HEK293 (cell line): Measurements from ENCODE around the gene PPP1R3F.

ENCODE experiments used
- CTCF ChIA-PET: fragments of 350-600 bp; formaldehyde crosslinking; extraction: SDS; loops from one replicate; lab custom pipeline; 2021; ENCODE audit warnings: antibody characterized with exemption; lab: Yijun Ruan, JAX
- POLR2A ChIA-PET: fragments of 300-600 bp; formaldehyde crosslinking; extraction: SDS; loops from one replicate; lab custom pipeline; 2020; ENCODE audit warnings: antibody characterized with exemption, inconsistent platforms; lab: Yijun Ruan, JAX
- H3K27ac ChIP-seq: fragments of 200-500 bp; sonication (Bioruptor generic); 2 replicates; pipeline ENCODE4 v1.5.1; 2014; ENCODE audit warnings: low read depth, low read length, control low read depth, inconsistent platforms; ENCODE audit errors: extremely low read depth
- H3K36me3 ChIP-seq, 2 experiments: fragments of 200-500 bp in 1 of 2; sonication (Bioruptor generic) in 1 of 2; 1 replicate in 1 of 2; 2 replicates in 1 of 2; pipeline ENCODE4 v1.5.1; 2014 to 2017; ENCODE audit warnings: inconsistent platforms in 2 of 2, low read length in 2 of 2; ENCODE audit not compliant: control insufficient read depth in 2 of 2, insufficient read depth in 1 of 2
- H3K4me1 ChIP-seq: fragments of 200-500 bp; sonication (Bioruptor generic); 2 replicates; pipeline ENCODE4 v1.5.1; 2014; ENCODE audit warnings: mild to moderate bottlenecking, low read length, inconsistent platforms; ENCODE audit not compliant: control insufficient read depth, insufficient read depth
- H3K4me3 ChIP-seq: 2 replicates; pipeline ENCODE4 v1.5.1; 2011; ENCODE audit warnings: low read depth, mild to moderate bottlenecking, control low read depth, low read length, moderate library complexity
- H3K9me3 ChIP-seq: fragments of 200-500 bp; sonication (Bioruptor generic); 2 replicates; pipeline ENCODE4 v1.5.1; 2014; ENCODE audit warnings: low read depth, low read length, inconsistent platforms; ENCODE audit not compliant: control insufficient read depth, insufficient read depth
- BCL11A ChIP-seq: fragments of 450-650 bp; formaldehyde crosslinking; IDR thresholded peaks from 2 replicates; pipeline ENCODE4 v1.5.1; 2016; ENCODE audit warnings: low read depth, missing biosample characterization, missing genetic modification characterization
- EGR2 ChIP-seq: fragments of 450-650 bp; formaldehyde crosslinking; IDR thresholded peaks from 2 replicates; pipeline ENCODE4 v1.5.1; 2016; ENCODE audit warnings: low read depth, missing biosample characterization, missing genetic modification characterization
- HOXC10 ChIP-seq: sonication (generic); formaldehyde crosslinking; IDR thresholded peaks from 2 replicates; pipeline ENCODE4 v1.8.1; 2023; ENCODE audit warnings: mild to moderate bottlenecking, missing genetic modification reagents
- IKZF3 ChIP-seq: fragments of 450-650 bp; IDR thresholded peaks from 2 replicates; pipeline ENCODE4 v1.5.0; 2018; ENCODE audit warnings: missing biosample characterization, mild to moderate bottlenecking, missing genetic modification characterization, moderate library complexity
- KLF1 ChIP-seq: fragments of 450-650 bp; formaldehyde crosslinking; IDR thresholded peaks from 2 replicates; pipeline ENCODE4 v1.5.1; 2016; ENCODE audit warnings: missing biosample characterization, missing genetic modification characterization
- KLF16 ChIP-seq: fragments of 450-650 bp; formaldehyde crosslinking; IDR thresholded peaks from 2 replicates; pipeline ENCODE4 v1.5.1; 2017; ENCODE audit warnings: missing biosample characterization, missing genetic modification characterization
- KLF17 ChIP-seq: fragments of 450-650 bp; formaldehyde crosslinking; IDR thresholded peaks from 2 replicates; pipeline ENCODE4 v1.5.1; 2016; ENCODE audit warnings: missing biosample characterization, missing genetic modification characterization
- KLF8 ChIP-seq: fragments of 450-650 bp; formaldehyde crosslinking; IDR thresholded peaks from 2 replicates; pipeline ENCODE4 v1.5.1; 2016; ENCODE audit warnings: missing biosample characterization, missing genetic modification characterization
- MYNN ChIP-seq: fragments of 450-650 bp; formaldehyde crosslinking; IDR thresholded peaks from 2 replicates; pipeline ENCODE4 v1.5.1; 2016; ENCODE audit warnings: missing biosample characterization, missing genetic modification characterization, borderline replicate concordance
- PRDM10 ChIP-seq: fragments of 450-650 bp; formaldehyde crosslinking; IDR thresholded peaks from 2 replicates; pipeline ENCODE4 v1.5.1; 2016; ENCODE audit warnings: missing biosample characterization, missing genetic modification characterization
- REPIN1 ChIP-seq: fragments of 450-650 bp; formaldehyde crosslinking; IDR thresholded peaks from 2 replicates; pipeline ENCODE4 v1.5.1; 2017; ENCODE audit warnings: missing biosample characterization, missing genetic modification characterization, low read depth
- WT1 ChIP-seq: fragments of 450-650 bp; formaldehyde crosslinking; IDR thresholded peaks from 2 replicates; pipeline ENCODE4 v1.5.1; 2016; ENCODE audit warnings: missing biosample characterization, missing genetic modification characterization
- ZBTB7A ChIP-seq: fragments of 450-650 bp; formaldehyde crosslinking; IDR thresholded peaks from 2 replicates; pipeline ENCODE4 v1.5.1; 2016; ENCODE audit warnings: low read depth, missing biosample characterization, missing genetic modification characterization
- ZFP37 ChIP-seq: fragments of 450-650 bp; formaldehyde crosslinking; IDR thresholded peaks from 2 replicates; pipeline ENCODE4 v1.5.1; 2016; ENCODE audit warnings: missing biosample characterization, missing genetic modification characterization
- ZFP69B ChIP-seq: fragments of 450-650 bp; formaldehyde crosslinking; IDR thresholded peaks from 2 replicates; pipeline ENCODE4 v1.5.1; 2016; ENCODE audit warnings: missing biosample characterization, missing genetic modification characterization
- ZIC2 ChIP-seq: fragments of 450-650 bp; formaldehyde crosslinking; IDR thresholded peaks from 2 replicates; pipeline ENCODE4 v1.5.1; 2016; ENCODE audit warnings: missing biosample characterization, missing genetic modification characterization
- ZNF121 ChIP-seq: fragments of 450-650 bp; formaldehyde crosslinking; IDR thresholded peaks from 2 replicates; pipeline ENCODE4 v1.5.1; 2016; ENCODE audit warnings: missing biosample characterization, missing genetic modification characterization
- ZNF248 ChIP-seq: fragments of 450-650 bp; formaldehyde crosslinking; IDR thresholded peaks from 2 replicates; pipeline ENCODE4 v1.5.1; 2017; ENCODE audit warnings: missing biosample characterization, missing genetic modification characterization
- ZNF335 ChIP-seq: fragments of 450-650 bp; formaldehyde crosslinking; conservative IDR thresholded peaks from 2 replicates; pipeline ENCODE4 v1.5.1; 2016; ENCODE audit warnings: missing biosample characterization, missing genetic modification characterization
- ZNF391 ChIP-seq: fragments of 450-650 bp; formaldehyde crosslinking; IDR thresholded peaks from 2 replicates; pipeline ENCODE4 v1.5.1; 2016; ENCODE audit warnings: low read depth, missing biosample characterization, missing genetic modification characterization, borderline replicate concordance
- ZNF394 ChIP-seq: fragments of 450-650 bp; formaldehyde crosslinking; IDR thresholded peaks from 2 replicates; pipeline ENCODE4 v1.5.1; 2016; ENCODE audit warnings: missing biosample characterization, missing genetic modification characterization, mild to moderate bottlenecking, moderate library complexity, borderline replicate concordance
- ZNF529 ChIP-seq: fragments of 450-650 bp; formaldehyde crosslinking; IDR thresholded peaks from 2 replicates; pipeline ENCODE4 v1.5.1; 2017; ENCODE audit warnings: missing genetic modification characterization, missing biosample characterization; ENCODE audit not compliant: insufficient replicate concordance
- ZNF610 ChIP-seq: fragments of 450-650 bp; formaldehyde crosslinking; IDR thresholded peaks from 2 replicates; pipeline ENCODE4 v1.5.1; 2016; ENCODE audit warnings: missing biosample characterization, missing genetic modification characterization, borderline replicate concordance
- ZNF785 ChIP-seq: fragments of 450-650 bp; formaldehyde crosslinking; IDR thresholded peaks from 2 replicates; pipeline ENCODE4 v1.5.1; 2016; ENCODE audit warnings: missing biosample characterization, missing genetic modification characterization
- TF ChIP-seq, protein P1 (sequence below): fragments of 450-650 bp; formaldehyde crosslinking; IDR thresholded peaks from 2 replicates; pipeline ENCODE4 v1.5.1; 2016; ENCODE audit warnings: missing biosample characterization, missing genetic modification characterization, borderline replicate concordance
- TF ChIP-seq, protein P2 (sequence below): IDR thresholded peaks from 2 replicates; pipeline ENCODE4 v1.6.1; 2011; ENCODE audit warnings: mild to moderate bottlenecking, low read depth, low read length, borderline replicate concordance
- TF ChIP-seq, protein P3 (sequence below): fragments of 450-650 bp; formaldehyde crosslinking; IDR thresholded peaks from 2 replicates; pipeline ENCODE4 v1.5.1; 2016; ENCODE audit warnings: missing biosample characterization, missing genetic modification characterization

The PPP1R3F gene

GRCh38 chrX:49312176-49312575 is 42.6 kb downstream of the PPP1R3F start:
- ChIA-PET CTCF (no interaction called here), POLR2A (no interaction called here)
- Histone ChIP-seq H3K9me3 (no peaks in the 10 kb centered on the region), H3K27ac (no peak overlapping the region), H3K4me3 (no peak overlapping the region), H3K4me1 (no peaks in the 10 kb centered on the region), H3K36me3 (no peaks in the 10 kb centered on the region)
- TF ChIP-seq ZNF785 (tag by site-specific recombination) (no peak), ZNF121 (no peak), ZNF394 (no peak), IKZF3 (tag by site-specific recombination) (no peak), ZNF248 (no peak), ZFP69B (tag by site-specific recombination) (no peak), WT1 (tag by site-specific recombination) (no peak), ZNF391 (no peak), ZNF529 (tag by site-specific recombination) (no peak), KLF16 (no peak), ZFP37 (tag by site-specific recombination) (no peak), ZNF335 (tag by site-specific recombination) (no peak), EGR2 (tag by site-specific recombination) (no peak), KLF1 (tag by site-specific recombination) (no peak), PRDM10 (tag by site-specific recombination) (no peak), HOXC10 (no peak)
- TF ChIP-seq, protein P1, sequence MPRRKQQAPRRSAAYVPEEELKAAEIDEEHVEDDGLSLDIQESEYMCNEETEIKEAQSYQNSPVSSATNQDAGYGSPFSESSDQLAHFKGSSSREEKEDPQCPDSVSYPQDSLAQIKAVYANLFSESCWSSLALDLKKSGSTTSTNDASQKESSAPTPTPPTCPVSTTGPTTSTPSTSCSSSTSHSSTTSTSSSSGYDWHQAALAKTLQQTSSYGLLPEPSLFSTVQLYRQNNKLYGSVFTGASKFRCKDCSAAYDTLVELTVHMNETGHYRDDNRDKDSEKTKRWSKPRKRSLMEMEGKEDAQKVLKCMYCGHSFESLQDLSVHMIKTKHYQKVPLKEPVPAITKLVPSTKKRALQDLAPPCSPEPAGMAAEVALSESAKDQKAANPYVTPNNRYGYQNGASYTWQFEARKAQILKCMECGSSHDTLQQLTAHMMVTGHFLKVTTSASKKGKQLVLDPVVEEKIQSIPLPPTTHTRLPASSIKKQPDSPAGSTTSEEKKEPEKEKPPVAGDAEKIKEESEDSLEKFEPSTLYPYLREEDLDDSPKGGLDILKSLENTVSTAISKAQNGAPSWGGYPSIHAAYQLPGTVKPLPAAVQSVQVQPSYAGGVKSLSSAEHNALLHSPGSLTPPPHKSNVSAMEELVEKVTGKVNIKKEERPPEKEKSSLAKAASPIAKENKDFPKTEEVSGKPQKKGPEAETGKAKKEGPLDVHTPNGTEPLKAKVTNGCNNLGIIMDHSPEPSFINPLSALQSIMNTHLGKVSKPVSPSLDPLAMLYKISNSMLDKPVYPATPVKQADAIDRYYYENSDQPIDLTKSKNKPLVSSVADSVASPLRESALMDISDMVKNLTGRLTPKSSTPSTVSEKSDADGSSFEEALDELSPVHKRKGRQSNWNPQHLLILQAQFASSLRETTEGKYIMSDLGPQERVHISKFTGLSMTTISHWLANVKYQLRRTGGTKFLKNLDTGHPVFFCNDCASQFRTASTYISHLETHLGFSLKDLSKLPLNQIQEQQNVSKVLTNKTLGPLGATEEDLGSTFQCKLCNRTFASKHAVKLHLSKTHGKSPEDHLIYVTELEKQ (tag by site-specific recombination): no peak

GRCh38 chrX:49316085-49316484 is 46.5 kb downstream of the PPP1R3F start:
- Histone ChIP-seq H3K4me1 (no peaks in the 10 kb centered on the region), H3K9me3 (no peaks in the 10 kb centered on the region), H3K27ac (no peak overlapping the region), H3K4me3 (no peak overlapping the region), H3K36me3 (no peaks in the 10 kb centered on the region)
- CTCF ChIA-PET: no interaction called here
- POLR2A ChIA-PET: no interaction called here
- TF ChIP-seq REPIN1 (tag by site-specific recombination) (no peak), ZNF610 (no peak), BCL11A (no peak), ZFP69B (tag by site-specific recombination) (no peak), ZBTB7A (tag by site-specific recombination) (no peak), KLF17 (tag by site-specific recombination) (no peak), ZIC2 (no peak), MYNN (tag by site-specific recombination) (no peak), KLF8 (no peak)
- TF ChIP-seq, protein P2, sequence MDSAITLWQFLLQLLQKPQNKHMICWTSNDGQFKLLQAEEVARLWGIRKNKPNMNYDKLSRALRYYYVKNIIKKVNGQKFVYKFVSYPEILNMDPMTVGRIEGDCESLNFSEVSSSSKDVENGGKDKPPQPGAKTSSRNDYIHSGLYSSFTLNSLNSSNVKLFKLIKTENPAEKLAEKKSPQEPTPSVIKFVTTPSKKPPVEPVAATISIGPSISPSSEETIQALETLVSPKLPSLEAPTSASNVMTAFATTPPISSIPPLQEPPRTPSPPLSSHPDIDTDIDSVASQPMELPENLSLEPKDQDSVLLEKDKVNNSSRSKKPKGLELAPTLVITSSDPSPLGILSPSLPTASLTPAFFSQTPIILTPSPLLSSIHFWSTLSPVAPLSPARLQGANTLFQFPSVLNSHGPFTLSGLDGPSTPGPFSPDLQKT: no peak
- TF ChIP-seq, protein P3, sequence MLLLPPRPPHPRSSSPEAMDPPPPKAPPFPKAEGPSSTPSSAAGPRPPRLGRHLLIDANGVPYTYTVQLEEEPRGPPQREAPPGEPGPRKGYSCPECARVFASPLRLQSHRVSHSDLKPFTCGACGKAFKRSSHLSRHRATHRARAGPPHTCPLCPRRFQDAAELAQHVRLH (tag by site-specific recombination): no peak
